Loucy (cell line): ENCODE data around the gene GKN2.

ENCODE experiments used
- EZH2phosphoT487 ChIP-seq: fragments of 200-600 bp; IDR thresholded peaks from 2 replicates; pipeline ENCODE4 v1.6.1; 2018; ENCODE audit warnings: antibody characterized with exemption, mild to moderate bottlenecking, moderate library complexity, borderline replicate concordance
- TF ChIP-seq, protein P1 (sequence below): fragments of 200-600 bp; sonication (generic); conservative IDR thresholded peaks from 2 replicates; pipeline ENCODE4 v1.5.1; 2014; ENCODE audit warnings: mild to moderate bottlenecking, antibody characterized with exemption, low read length

DNA sequence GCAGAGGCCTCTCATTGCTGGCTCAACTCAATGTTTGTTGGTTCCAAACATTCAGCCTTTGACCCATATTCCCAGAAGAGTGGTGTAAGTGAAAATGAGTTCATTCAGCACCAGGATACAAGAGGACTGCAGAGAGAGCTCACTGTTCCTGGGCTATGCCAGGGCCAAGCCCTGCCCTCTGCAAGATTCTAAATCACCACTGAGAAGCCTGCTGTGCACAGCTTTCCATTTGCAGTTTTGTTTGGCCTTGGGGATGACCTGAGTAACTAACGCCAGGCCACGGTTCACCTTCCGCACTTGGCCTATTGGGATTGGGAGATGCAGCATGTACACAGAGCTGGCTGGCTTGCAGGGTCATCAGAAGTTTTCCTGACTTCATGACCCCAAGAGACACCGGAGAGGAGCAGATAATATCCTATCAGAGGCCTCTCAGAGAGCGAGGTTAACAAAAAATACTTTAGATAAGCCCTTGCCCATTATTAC, 34.4 kb upstream of the GKN2 start:
- TF ChIP-seq, protein P1, sequence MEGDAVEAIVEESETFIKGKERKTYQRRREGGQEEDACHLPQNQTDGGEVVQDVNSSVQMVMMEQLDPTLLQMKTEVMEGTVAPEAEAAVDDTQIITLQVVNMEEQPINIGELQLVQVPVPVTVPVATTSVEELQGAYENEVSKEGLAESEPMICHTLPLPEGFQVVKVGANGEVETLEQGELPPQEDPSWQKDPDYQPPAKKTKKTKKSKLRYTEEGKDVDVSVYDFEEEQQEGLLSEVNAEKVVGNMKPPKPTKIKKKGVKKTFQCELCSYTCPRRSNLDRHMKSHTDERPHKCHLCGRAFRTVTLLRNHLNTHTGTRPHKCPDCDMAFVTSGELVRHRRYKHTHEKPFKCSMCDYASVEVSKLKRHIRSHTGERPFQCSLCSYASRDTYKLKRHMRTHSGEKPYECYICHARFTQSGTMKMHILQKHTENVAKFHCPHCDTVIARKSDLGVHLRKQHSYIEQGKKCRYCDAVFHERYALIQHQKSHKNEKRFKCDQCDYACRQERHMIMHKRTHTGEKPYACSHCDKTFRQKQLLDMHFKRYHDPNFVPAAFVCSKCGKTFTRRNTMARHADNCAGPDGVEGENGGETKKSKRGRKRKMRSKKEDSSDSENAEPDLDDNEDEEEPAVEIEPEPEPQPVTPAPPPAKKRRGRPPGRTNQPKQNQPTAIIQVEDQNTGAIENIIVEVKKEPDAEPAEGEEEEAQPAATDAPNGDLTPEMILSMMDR = no peak
- no peak for TF ChIP-seq EZH2phosphoT487
